Measurements from ENCODE around the gene TDRD5.
A peak's percentile ranks its signal among the peaks of the same experiment; 100 is the strongest.

The TDRD5 gene, protein sequence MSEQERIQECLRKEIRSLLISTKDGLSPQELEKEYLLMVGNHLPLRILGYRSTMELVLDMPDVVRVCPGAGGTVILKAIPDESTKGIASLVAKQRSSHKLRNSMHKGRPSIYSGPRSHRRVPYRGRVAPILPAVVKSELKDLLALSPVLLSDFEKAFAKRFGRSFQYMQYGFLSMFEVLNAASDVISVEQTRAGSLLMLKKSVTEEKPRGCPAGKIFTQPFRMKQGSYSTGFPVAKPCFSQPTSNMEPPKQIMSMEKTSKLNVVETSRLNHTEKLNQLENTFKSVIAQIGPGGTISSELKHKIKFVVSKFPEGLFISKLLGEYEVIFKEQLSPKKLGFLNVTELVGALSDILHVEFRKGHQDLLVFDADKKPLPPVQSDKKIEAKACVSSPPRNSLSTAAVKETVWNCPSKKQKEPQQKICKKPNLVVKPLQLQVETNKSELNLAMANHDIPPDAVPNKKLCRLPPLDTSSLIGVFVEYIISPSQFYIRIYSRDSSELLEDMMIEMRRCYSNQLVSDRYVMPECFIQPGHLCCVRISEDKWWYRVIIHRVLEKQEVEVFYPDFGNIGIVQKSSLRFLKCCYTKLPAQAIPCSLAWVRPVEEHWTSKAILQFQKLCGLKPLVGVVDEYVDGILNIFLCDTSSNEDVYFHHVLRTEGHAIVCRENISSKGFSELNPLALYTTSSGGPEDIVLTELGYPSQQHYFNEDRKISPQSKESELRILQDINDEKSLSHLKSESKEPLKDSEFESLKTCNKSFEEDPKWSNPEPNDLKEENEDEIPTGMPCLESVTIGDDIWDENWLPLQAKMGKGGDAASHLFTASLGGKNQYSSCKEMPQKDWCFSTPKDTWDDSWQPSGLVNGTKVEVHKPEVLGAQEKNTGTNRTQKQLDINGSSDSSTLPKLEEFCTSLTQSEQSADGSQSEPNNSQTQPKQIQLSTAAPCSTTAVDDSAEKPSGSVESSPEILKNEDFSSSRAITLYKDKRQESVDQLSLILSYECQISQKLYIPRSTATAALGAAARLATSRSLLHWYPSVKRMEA

DNA sequence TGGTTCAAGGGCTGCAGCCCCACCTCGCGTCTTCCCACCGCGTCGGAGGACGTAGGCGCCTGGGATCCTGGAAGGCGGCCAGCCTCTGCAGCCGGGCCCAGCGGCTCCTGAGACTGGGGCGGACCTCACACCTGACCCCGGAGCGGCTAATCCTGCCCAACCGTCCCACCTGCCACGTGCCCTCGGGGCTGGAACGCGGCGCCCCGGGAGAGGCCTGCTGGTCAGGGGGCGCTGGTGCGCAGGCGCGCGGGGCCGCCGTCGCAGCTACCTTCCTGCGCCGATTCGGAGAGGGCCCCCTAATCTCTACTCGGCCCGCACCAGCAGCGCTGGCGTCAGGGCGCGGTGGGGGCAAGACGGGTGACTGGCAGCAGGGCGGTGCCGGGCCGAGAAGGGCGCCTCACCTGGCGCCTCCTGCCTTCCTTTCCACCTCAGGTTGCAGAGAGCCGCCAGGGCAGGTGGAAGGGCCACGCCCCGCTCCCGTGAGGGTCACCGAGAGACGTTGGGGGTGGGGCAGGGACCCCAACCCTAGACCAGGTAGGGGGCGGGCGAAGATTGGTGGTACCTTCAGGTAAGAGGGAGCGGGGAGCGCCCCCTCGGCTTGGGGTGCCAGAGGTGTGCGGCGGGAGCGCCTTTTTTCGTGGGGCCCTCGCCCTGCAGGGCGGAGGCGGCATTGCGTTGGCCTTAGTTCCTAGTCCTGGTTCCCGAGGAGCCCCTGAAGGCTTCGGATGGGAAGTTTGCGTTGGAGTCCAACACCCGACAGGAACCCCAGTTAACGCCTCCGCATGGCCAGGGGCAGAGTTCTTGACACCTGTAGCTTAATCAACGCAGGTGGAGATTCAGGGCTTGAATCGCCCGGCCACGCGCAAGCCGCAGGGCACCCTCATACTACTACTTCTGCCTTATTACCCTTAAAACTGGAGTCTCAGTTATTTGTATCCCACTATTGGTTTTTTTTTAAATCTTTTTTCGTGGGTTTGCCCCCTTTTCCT is at the start of gene TDRD5:
Gene TDRD5, plus strand, starts transcription at position 241 of the 989 bp plus-strand sequence. CDS start 784 bp downstream, outside the sequence.
- no peak for DNase-seq

DNA sequence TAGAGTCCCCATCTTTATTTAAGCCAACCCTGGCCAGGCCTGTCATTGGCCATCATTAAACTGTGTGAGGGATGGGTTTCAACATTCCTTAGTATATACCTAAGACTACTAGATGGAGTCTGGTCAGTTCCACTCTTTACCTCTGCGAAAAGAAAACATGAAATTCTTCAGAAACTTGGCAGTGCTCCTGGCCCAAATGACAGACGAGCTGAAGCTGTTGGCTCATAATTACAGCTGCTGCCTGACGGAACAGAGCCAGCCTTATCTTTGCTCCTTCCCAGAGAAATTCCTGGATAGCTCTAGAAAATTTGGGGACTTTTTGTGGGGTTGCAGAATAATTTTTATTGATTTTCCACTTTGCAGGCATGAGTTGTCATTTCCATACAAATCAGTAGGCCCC is 46.3 kb upstream of the TDRD5 start:
- DNase-seq: no peak

DNA sequence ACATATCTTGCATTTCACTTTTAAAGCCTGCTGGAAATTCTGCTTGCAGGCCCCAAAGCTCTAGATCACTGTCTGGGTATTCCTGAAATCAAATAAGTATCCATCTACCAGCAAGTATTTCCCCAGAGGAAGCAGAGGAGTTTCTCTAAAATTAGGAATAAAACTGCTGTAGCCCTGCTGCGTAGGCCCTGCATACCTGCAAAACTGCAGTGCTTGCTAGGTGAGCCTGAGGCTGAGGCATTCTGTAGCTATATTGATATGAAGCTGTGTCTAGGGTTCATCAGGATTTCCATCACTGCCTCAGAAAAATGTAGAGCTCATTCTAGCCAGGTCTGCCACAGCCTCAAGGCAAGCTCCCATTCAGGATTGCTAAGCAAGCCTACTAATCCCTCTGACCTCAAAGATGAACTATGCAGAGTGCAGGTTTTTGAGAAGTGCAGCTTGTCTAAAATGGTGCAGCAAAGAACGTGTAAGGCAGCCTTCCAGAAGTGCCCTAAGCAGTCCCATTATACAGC is 44.6 kb upstream of the TDRD5 start:
- no peak for DNase-seq

DNA sequence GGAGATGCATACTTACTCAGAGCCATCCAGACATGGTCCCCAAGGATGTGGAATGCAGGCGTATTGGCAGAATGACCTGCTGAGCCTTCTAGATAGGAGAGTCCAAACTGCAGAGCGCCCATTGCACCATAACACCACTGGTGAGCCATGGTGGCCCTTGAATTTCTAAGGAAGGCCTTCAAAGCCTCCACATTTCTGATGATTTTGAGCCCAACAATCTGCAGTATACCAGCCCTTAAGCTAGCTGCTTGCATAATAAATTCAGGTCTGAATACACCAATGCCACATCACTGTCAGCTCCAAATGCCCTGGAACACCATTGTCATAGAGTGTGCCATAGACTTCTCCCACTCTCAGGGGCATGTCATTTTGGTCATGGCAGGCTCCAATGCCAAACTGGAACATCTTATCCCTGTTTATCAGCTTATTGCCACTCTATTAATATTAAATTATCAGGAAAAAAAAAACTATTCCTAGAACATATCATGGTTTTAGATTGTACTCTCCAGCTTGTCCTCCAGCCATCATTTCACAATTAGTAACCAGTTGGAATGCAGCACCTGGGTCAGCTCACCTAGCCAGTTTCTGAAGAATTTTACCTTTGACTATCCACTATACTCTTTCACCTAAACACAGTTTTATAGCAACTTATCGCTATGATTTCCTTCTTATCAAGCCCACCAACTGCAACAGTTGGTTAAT is 42.8 kb upstream of the TDRD5 start:
- DNase-seq: no peak

DNA sequence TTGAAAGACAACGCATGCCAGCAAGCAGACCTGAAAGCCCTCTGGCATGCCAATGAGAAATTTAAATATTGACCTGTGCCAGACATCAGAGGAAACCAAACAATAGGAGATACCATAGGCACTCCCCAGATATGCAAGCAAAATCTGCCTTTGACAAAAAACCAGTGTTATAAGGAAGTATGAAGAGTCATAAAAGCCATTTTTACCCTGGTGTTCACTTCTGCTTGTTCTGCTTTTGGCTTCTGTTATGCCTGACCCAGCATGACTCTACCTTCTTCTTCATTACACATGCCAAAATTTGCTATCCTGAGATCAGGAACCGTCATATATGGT is 42.3 kb upstream of the TDRD5 start:
- DNase-seq: no peak

DNA sequence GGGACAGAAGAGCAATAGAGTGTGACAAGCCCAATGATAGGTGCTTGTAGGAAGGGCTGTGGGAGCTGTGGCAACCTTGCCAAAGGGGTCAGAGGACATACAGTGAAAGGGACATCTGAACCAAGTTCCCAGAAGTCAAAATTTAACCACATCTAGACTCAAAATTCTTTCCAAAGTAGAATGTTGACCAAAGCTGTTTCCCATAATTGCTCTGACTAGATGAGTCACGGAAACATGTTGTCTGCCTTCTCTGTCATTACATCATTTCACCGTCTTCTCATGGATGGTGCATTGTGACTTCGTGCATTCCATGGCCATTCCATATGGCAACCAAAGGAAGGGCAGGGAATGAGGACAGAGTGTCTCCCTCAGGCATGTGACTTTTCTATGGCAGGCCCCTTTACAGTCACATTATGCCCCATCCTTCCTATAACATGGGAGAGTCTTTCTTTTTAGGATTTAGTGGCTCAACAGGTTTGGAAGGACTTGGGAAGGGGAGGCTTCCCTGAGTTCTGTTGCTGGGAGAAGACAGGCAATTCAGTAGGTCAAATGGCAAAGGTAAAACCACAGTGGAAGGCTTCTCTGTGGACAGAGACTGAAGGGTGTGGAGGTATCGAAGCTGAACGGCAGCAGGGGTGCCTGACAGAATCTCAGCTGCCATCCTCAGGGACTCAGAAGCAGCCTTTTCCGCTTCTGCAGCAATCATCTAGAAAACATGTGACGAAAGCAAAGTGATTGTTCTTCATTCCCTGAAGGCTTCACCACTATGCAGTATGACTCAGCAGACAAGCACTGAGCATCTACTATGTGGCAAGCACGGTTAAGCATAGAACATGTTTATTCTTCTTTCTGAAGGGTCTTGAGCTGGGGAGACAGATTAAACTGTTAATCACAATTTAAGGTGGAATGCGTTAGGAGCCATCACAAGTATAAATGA is 40.6 kb upstream of the TDRD5 start:
- DNase-seq: no peak

DNA sequence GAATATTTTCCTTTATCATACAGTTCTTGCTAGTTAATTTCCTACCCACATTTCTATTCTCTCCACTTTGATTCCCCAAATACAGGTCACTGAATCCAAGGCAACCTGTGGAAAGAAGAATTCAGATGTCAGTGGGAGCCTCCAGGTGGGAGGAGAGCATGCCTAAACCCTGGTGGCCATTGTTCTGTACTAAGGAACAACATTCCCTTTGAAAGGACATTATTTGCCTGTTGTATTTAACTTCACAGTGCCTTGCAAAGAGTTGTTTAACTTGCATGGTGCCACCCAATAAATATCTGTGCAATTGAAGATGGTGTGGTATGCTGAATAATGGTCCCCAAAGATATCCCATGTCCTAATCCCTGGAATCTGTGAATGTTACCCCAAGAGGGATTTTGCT is 37.2 kb upstream of the TDRD5 start:
- no peak for DNase-seq

DNA sequence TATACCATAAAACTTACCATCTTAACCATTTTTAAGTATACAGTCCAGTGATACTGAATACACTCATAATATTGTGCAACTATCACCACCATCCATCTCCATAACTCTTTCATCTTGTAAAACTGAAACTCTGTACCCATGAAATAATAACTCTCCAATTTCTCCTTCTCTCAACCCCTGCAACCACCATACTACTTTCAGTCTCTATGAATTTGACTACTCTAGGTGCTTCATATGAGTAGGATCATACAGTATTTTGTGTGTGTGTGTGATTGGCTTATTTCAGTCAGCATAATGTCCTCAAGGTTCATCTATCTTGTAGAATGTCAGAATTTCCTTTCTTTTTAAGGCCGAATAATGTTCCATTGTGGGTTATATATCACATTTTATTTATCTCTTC is 33.6 kb upstream of the TDRD5 start:
- no peak for DNase-seq

DNA sequence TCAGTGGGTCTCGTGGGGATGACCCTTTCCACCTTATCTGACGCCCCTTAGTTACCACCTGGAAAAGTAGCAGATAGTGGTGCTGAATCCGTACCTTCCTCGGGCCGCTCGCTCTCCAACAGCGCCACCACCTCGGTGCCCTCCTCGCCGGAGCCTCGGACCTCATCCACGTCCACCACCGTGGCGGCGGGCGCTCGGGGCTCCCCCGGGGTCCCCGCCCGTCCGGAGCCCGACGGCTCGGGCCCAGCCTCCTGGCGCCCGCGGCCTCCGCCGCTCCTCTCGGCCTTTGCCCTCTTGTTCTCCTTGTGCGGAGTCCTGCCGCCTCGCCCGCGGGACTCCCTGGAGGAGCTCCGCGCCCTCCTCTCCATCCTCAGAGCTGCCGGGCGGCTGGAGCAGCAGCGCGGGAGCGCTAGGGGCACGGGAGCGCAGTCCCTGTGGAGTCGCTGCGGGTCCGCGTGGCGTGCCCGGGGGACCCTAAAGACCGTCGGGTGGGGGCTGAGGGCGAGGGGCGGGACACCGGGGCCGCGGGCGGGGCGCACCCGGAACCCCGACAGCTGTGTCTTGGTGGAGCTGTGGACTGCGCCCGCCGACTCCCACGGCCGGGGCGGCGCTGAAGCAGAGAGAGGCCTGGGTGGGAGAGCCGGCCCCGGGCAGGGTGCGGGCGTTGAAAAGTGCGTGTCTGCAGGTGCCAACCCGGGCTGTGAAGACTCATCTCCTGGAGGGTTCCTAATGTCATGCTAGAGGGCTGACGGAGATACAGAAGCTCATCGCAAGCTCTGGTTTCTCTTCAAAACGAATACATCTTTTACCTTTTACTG is 15.9 kb upstream of the TDRD5 start, which contains the start of gene NPHS2:
Gene NPHS2, minus strand, starts transcription at position 452 of the 818 bp plus-strand sequence. Its CDS starts 84 bp downstream, at position 368.
- no peak for DNase-seq

DNA sequence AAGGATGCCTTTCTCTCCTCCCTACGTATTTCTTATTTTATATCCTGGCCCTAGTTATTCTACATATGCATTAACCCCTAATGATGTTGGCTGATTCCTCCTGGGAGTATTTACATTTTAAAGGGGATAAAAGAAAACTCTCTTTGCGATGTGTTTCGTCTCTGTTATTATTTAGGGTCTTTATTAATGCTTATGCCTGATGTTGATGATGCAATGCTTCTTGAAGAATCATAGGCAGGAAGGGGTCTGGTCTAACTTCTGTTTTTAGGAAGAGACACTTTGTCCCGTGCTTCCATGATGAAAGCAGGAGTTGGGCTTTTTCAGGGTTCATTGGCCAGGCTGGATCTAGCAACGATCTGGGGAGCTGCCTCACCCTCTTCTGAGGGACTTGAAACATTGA is 15.1 kb upstream of the TDRD5 start:
- no peak for DNase-seq

DNA sequence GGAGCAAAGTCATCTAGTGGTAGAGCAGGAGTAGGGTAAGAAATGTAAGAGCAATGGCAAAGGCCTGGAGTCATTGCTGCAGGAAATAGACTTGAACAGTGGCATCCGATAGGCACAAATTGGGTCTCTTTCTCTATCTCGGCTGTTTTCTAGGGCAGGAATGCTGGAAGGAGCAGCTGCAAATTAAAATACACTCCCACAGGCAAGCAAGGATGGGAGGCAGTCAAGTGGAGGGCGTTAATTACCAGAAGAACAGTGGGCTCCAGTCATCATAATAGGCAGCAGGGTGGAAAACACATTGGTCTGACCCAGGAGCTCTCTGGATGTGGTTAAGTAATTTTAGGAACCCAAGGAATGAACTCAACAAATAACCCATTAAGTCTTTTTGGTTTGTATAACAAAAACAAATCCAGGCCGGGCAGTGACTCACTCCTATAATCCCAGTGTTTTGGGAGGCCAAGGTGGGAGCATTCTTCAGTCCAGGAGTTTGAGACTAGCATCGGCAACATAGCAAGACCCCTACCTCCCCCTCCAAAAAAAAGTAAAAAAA is 7.8 kb upstream of the TDRD5 start:
- DNase-seq: no peak

DNA sequence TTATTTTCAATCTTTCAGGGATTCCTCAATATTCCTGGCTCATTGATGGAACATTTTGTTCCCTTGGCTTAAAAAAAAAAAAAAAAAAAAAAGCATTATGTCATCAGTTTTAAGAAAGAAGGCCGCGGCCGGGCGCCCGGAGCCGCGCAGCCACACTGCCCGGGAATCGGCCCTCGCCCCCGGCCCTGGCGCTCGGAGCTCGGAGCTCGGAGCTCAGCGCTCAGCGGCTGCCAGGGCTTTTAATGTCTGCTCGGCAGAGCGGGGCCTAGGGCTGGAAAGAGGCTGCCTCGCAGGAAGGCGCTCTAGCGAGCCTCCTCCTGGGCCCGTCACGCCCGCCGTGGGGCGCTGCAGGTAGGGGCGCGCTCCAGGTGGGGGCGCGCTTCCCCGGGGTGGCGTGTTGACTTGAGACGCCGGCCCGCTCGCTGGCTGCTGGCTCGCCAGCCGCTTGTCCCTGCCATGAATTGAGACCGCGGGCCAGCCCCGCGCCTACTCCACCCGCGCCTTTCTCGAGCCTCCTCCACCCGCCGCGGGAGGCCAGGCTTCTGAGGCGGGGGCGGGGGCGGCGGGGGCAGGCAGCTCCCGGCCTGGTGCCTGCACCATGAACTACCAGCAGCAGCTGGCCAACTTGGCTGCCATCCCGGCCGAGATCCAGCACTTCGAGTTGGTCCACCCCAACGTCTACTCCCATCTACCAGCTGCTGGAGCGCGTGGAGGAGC is 5.4 kb upstream of the TDRD5 start:
- DNase-seq: peak in 1 of 2 experiments; percentile 34

DNA sequence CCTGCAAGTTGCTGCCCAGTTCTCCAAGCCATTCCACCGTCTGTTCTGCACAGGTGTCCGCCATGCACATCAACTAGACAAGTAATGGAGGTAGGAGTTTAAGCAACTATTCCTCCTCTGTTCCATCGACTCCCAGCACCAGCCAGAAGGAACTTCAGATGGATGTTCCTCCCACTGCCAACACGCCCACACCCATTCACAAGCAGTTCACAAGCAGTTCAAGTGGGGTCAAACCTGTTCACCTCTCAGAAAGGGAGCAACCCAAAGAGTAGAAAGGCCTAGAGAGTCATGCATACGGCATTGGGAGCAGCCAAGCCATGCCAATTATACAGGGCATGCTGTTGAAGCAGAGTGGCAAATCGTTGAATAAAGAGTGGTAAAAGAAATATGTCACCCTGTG is 4.3 kb upstream of the TDRD5 start:
- no peak for DNase-seq

DNA sequence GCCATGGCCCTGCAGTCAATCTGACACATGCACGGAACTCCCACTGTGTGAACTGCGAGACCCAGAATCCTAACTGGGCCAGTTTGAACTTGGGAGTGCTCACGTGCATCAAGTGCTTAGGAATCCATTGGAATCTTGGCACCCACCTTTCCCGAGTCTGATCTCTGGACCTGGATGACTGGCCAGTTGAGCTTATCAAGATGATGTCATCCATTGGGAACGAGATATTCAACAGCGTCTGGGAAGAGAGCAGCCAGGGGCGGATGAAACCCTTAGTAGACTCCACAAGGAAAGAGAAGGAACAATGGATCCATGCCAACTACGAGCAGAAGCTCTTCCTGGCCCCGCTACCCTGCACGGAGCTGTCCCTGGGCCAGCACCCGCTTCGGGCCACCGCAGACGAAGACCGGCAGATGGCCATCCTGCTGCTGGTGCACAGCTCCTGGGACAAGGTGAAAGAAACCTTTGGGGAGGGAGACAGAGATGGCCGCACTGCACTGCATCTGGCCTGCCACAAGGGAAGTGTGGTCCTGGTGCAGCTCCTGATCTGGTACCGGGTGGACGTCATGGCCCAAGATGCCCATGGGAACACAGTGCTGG is 3.1 kb upstream of the TDRD5 start:
- DNase-seq: no peak

DNA sequence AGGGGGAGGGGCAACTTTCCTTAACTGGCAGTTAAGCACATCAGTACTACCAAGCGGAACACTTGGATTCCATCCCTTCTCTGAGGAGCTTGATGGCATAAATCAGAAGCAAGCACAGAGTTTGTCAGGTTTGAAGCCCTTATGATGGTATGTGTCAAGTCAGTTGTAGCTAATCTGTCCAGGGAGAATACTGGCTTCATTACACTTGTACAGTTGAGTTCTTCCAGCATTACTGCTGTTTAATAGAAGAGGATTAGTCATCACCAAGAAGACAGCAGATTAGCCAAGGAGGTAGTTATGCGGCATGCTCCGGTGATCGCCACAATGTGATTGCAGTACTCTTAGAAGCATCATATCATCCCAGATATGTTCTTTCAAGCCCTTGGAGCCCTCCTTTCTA is 2.1 kb upstream of the TDRD5 start:
- DNase-seq: no peak

DNA sequence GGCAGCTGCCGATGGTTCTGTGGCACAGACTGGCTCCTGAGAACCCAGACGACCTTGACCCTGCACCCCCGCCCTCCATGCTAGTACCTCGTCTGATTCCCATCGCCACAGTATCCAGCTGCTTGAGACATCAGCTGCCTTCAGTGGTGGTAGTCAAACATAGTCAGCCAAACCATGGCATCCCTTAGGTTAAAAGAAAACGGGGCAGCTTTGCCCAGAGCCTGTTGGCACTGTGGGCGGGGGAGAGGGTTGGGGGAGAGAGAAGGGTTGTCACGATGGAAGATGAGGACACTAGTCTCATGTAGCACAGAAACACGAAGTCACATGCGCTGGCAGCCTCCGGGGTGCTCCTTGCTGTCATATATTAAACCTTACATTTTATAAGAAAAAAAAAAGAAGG is 961 bp upstream of the TDRD5 start:
- no peak for DNase-seq

DNA sequence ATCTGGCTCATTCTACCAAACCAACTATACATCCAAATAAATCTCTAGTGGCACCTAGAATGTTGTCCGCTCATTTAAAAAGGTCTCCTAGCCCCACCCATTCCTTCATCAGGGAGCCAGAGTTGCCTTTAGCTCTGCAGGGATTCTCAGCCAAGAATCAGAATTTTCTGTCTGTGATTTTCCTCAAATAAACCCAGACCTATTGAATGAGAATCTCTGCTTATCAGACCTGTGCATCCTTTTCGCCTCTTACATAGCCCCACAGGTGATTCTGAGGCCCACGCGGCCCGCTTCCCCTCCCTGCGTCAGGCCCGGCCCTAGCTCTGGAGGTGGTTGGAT is 410 bp upstream of the TDRD5 start:
- no peak for DNase-seq

DNA sequence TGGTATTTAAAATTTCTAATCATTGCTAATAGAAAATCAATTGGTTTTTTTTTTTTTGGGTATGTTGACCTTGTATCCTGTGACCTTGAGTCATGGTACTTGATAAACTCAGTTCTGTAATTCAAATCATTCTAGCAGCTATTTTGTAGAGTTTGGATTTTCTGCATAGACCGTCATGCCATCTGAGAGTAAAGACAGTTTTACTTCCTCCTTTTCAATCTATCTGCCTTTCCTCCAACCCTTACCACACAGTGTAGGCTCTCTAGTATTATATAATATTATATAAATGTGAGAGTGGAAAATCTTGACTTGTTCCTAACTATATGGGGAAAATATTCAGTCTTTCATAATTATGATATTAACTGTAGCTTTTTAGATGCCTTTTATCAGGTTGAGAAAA is 7.0 kb downstream of the TDRD5 start:
- no peak for DNase-seq

Data from activated T-cell treated with anti-CD3 and anti-CD28 coated beads, Interleukin-2, amount 50 U/mL, for 48 hours (primary cell).